ENCODE results near the gene PRG2. TPM values are rescaled to one million over a fixed set of nuclear protein-coding genes. Genes with fewer than 3 reads are reported as not detected.
A peak's percentile ranks its signal among the peaks of the same experiment; 100 is the strongest.

PRG2 gene, protein sequence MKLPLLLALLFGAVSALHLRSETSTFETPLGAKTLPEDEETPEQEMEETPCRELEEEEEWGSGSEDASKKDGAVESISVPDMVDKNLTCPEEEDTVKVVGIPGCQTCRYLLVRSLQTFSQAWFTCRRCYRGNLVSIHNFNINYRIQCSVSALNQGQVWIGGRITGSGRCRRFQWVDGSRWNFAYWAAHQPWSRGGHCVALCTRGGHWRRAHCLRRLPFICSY
- polyA plus RNA-seq (ENCODE audit: insufficient read length in 12 of 12), result 10 to 100 TPM in 1 of 12 donors, 1 to 10 TPM in 3, under 1 TPM in 6, not detected in 2; 0.17 to 11.9 (median 0.43) TPM
- long read RNA-seq, donor 1, partial matches to known transcripts, result 0 of 1 reads
- long read RNA-seq, donor 1, other reads (novel, unspliced or antisense), result 0 of 1 reads
- long read RNA-seq, donor 2, result 0 reads
- long read RNA-seq, donor 3, partial matches to known transcripts, result 0 of 1 reads
- long read RNA-seq, donor 3, other reads (novel, unspliced or antisense), result 0 of 1 reads
- long read RNA-seq, donor 4, result 0 reads
- long read RNA-seq, donor 5, result 0 reads
- long read RNA-seq, donor 6, result 0 reads
- long read RNA-seq, donor 7, partial matches to known transcripts, result 0 of 1 reads
- long read RNA-seq, donor 7, other reads (novel, unspliced or antisense), result 0 of 1 reads
- long read RNA-seq, donor 8, partial matches to known transcripts, result 0 of 4 reads
- long read RNA-seq, donor 8, other reads (novel, unspliced or antisense), result 0 of 4 reads
- long read RNA-seq, donor 9, partial matches to known transcripts, result 0 of 2 reads
- long read RNA-seq, donor 9, other reads (novel, unspliced or antisense), result 0 of 2 reads
- long read RNA-seq, donor 10, partial matches to known transcripts, result 0 of 1 reads
- long read RNA-seq, donor 10, other reads (novel, unspliced or antisense), result 0 of 1 reads
- long read RNA-seq, donor 11, partial matches to known transcripts, result 0 of 1 reads
- long read RNA-seq, donor 11, other reads (novel, unspliced or antisense), result 0 of 1 reads

DNA sequence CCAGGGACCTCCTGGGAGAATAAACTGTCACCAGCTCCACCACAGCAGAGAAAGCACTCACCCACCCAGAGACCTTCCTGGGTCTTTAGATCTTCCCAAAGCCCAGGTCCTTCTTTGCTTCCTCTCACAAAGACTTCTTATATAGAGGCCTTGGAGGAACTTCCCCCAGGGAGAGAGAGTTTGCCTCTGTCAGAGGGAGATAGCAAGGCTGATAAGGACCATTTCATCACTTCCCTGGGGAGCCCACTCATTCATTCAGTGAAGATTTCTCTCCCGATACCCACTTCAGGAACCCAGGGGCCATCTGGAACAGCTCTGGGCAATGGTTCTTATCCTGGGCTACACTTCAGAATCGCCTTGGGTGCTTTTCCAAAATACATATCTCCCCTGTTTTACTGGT lies at the start of gene PRG2:
Gene PRG2 (minus strand): TSS at position 116 of the 400 bp plus-strand sequence. CDS start 706 bp downstream, outside the sequence.
- DNase-seq, result no peak

DNA sequence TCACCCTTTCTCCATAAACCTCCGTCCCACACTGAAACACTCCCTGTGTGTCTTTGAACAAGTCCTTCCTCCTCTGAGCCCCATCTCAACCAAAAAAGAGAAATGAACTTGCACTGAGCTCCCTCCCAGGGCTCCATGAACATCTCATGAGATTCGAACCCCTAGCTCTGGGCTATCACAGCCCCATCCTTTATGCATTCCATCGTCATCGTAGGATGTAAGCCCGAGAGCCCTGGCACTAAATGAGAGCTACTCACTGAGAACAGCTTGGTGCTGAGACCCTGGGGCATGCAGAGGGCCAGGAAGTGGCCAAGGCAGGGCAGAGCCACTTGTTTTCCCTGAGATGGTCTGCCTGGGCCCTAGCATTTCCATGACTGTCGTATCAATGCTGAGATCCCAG lies 49.3 kb upstream of the PRG2 start:
- no peak for DNase-seq

- DNase-seq, result no peak
Measured at GRCh38 chr11:57438345-57439285, 48.2 kb upstream of the PRG2 start.

DNA sequence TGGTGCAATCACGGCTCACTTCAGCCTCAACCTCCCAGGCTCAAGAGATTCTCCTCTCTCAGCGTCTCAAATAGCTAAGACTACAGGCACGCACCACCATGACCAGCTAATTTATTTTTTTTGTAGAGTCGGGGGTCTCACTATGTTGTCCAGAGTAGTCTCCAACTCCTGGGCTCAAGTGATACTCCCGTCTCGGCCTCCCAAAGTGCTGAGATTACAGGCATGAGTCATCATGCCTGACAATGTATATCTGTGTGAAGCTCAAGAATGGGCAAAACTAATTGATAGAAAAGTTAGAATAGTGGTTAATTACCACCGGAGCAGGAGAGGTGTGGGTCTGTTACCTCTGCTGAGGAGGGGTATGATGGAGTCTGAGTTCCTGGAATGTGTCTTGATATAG lies 45.6 kb upstream of the PRG2 start:
- DNase-seq, result no peak

DNA sequence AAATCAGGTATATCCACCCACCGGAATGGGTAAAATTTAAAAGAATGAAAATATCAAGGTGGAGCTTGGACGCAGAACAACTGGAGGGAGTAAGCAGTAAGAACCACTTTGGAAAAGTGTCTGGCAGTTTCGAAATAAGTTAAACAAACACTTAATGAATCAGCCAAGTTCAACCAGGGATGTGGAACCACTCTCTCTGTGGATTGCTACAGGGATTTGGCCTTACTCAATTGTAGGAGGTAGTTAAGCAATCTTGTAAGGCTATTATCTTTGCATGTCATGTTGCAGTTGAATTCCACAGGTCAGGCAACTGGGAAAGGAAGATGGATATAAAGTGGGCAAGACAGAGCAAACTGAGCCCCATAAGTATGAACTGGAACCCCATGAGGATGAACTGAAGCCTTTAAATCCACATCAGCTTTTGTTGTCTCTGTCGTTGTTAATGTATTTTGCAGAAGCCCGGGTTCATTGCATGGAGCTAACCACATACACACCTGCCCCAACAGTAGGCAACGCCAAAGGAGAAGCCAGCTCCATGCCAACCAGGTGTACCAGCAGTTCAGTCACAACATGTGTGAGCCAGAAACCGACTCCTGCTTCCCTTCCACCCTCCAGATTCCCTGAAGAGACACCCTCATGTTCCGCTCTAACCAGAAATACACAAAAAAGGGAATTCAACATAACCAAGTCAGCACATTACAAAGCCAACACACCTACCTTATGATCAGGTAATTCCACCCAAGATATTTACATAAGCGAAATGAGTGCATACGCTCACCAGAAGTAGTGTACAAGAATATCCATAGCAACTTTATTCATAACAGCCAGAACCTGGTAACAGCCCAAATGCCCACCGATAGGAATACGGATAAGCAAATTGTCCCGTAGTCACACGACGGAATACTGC lies 44.4 kb upstream of the PRG2 start:
- no peak for DNase-seq

- no peak for DNase-seq
Measured at GRCh38 chr11:57432714-57433163, 42.3 kb upstream of the PRG2 start.

- DNase-seq, result no peak
Measured at GRCh38 chr11:57432149-57432561, 41.7 kb upstream of the PRG2 start.

DNA sequence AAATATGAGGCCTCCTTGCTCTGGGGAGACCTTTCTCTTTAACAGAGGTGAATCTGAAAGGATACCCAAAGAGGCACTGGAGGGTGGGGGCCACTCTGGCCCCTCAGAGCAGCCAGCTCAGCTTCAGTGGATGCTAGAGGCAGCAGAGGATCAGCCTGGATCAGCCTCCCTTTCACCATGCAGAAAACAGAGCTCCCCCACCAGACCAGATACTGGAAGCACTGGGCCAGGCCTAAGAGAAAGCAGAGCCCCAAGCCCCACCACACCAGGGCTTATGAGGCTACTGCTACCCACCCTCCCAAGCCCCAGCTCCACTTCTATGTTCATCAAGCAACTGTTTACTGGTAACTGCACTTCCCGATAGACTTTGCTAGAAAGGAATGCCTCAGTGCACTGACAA lies 40.5 kb upstream of the PRG2 start:
- no peak for DNase-seq

GRCh38 chr11:57429946-57430345 lies 39.5 kb upstream of the PRG2 start:
- DNase-seq, result no peak

DNA sequence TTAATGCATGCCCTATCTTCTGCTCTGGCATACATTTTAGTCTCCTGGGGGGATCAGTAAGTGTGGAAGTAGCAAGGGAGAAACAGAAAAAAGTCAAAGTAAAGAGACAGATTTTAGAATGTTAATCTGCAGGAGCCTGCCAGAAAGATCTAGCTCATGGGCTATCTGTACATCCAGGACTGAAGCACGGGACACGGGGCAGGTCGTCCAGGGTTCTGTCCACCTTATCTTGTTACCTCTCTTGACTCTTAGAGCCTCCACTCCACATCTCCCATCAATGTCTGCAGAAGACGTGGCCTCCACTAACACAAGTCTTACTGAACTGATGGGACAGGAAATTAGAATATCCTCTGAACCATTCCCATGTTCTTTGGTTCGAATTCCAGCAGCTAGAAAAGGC lies 38.2 kb upstream of the PRG2 start:
- no peak for DNase-seq

- DNase-seq, result peak; percentile 96
Measured at GRCh38 chr11:57427727-57428082, 37.3 kb upstream of the PRG2 start.

DNA sequence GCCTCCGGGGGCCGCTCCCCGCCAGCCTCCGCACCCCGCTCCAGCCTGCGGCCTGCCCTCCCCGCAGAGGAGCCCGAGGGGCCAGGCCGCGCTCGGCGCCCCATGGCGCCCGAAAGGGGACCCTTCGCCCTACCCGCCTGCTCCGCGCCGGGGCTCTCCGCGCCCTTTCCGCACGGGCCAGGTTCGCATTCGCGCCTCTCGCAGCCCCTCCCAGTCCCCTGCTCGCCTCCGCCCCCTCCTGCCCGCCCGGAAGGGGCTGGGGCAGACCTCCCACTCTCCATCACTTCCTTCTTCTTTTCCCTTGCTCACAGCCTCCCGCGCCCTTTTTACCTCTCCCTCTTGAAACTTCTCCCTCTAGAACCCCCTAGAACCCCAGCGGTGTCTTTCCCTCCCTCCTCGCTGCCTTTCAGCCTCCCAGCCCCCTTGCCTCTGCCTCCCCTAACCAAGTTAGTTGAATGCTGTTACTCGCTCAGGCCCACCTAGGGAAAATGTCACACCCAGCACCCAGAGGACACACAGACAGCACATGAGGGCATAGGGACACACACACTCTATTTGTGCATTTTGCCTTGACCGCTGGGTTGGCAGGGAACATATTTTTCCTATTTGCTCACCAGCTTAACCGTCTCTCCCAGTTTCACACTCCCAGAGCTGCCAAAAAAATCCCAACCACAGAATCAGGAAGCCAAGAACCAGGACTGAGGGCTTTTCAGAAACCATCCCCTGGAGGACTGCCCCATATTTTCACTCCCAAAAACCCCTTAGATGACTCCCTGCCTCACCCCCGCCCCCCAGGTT lies 36.7 kb upstream of the PRG2 start, which contains the start of gene SLC43A3:
Gene SLC43A3 (minus strand): TSS at position 193 of the 798 bp plus-strand sequence. CDS start 949 bp downstream, outside the sequence.
- DNase-seq, result peak; percentile 87

GRCh38 chr11:57426439-57426928 lies 36.0 kb upstream of the PRG2 start:
- no peak for DNase-seq

DNA sequence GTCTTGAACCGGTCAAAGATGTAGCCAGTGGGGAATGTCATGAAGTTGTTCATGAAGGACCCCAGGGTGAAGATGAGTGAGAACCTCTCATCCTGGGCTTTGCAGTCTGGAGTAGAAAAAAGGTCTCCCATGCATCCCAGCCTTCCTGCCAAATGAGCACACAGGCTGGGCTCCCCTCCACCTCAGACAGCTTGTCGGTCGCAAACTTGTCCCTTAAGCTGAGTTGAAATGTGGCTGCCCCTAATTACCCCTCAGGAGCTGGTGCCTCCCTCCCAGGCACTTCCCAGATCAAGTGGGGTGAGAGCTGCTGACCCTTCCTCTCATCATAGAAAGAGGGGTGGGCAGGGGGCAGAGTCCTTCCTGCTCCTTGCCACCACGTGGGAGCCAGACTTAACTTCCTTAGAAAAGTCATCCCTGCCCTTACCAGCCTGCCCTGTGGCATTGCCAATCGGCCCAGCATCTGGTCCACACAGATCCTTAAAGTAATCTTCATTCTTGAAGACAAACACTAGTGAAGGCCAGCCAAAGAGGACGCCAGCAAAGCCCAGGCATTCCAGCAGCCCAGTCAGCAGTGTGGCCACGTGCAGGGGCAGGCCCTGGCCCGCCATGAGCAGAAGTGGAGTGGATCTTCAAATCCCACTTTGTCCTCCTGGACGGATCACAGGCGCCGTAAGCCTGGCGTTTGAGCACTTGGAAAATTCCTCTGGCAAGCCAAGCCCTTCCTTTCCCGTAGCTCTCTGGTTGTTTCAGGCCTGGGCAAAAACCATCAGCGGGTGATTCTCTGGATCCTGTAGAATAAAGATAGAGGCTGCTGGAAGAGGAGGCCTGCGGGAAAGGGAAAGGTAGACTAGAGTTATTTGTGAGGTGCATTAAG lies 35.4 kb upstream of the PRG2 start:
- DNase-seq, result peak; percentile 80

DNA sequence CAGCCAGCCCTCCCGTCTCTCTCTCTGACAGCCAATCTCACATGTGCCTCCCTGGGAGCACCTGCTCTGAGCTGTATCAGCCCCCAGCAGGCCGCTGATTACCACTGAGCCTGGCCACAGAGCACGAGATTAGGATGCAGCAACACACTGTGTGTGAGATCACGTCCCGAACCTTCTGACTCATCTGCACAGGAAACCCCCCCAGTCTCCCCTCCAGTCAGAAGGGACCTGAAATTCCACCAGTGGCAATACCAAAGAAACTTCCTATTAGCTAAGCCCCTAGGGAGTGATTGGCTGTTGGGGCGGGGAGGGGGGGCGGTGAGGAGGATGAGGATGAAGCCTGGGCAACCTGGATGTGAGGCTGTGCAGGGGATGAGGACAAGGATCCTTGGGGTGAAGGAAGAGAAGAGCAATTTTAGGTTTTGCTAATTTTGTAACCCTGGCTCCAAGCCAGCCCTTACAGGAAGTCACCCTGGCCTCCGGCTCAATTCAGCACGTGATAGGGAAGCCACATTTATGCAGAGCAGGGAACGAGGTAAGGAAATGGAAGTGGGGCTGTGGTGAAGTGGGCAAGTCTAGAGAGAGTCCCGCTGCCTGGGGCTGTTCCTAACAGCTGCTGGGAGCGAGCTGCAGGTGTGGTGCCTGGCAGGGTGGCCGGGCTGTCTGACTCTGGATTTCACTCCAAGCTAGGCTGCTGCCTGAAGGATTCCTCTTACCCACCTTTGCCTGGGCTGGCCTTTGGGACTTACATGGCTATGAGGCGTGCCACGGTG lies 34.5 kb upstream of the PRG2 start:
- DNase-seq, result peak; percentile 51

DNA sequence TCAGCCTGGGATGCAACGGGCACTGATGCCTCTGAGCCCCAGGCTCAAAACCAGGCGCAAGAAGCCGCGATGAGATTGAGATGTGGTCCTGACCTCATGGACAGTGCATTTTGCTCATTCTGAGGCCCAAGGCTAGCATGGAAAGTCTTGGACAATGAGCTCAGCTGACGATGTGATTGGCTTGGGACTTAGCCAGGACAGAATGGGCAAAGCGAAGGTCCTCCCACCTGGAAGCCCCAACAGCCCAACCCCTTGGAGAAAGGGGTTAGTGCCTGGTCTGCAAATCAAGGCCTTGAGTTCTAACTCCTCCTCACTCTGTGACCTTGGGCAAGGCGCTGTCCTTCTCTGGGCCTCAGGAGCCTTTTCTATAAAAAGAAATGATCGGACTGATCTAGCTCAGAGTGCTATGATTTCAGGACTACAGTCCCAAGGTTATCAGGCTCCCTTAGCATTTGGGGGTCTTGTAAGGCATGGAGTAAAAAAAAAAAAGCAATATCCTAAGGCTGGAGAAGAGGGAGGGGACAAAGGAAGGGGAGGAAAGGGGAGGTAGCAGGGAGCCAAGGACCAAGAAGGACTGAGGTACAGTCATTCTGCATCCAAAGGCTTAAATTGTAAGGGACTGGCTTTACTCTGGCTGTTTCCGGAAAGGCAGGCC lies 33.8 kb upstream of the PRG2 start:
- no peak for DNase-seq

- no peak for DNase-seq
Measured at GRCh38 chr11:57422669-57423068, 32.2 kb upstream of the PRG2 start.

Data from muscle of arm (tissue), 14 donors.